Lung microvascular endothelial cell (primary cell): ENCODE measurements around the gene ZNF70. TPM values are rescaled to one million over a fixed set of nuclear protein-coding genes. Genes with fewer than 3 reads are reported as not detected.
A peak's percentile ranks its signal among the peaks of the same experiment; 100 is the strongest.

Experiments used
- DNase-seq, 2 donors: peaks; one replicate each; pipeline versions ENCODE4 v3.0.0 to v3.0.0-alpha.2; 2010; ENCODE audit warnings: low read depth in 2 of 2
- total RNA-seq: library from RNA; depleted of rRNA; stranded (reverse); fragments of >200 nt; gene quantifications from 2 replicates; pipeline ENCODE4 v1.2.1, GENCODE V29; 2014

Gene ZNF70
- total RNA-seq, 1 donor from 2014 or later = 1.8 TPM

- DNase-seq = no peak
These were observed 28.8 kb upstream of the ZNF70 start for GRCh38 chr22:23779731-23780130.

- DNase-seq = no peak
These were observed 28.2 kb upstream of the ZNF70 start for GRCh38 chr22:23779083-23779482.

GRCh38 chr22:23778577-23778900, 27.6 kb upstream of the ZNF70 start:
- no peak for DNase-seq

GRCh38 chr22:23777776-23778576, 27.1 kb upstream of the ZNF70 start:
- no peak for DNase-seq

GRCh38 chr22:23775779-23776375, 25.0 kb upstream of the ZNF70 start:
- DNase-seq = no peak

- DNase-seq = no peak
These were observed 24.1 kb upstream of the ZNF70 start for GRCh38 chr22:23774922-23775436.

GRCh38 chr22:23774114-23774921, 23.4 kb upstream of the ZNF70 start:
- DNase-seq = no peak

- no peak for DNase-seq
These were observed 22.7 kb upstream of the ZNF70 start for GRCh38 chr22:23773483-23774113.

GRCh38 chr22:23772649-23773473, 21.9 kb upstream of the ZNF70 start, which contains the start of gene MMP11:
Gene MMP11 (plus strand): TSS chr22:23772849. CDS start chr22:23772871, 22 bp downstream.
- DNase-seq = peak in 1 of 2 donors; percentile 48

- no peak for DNase-seq
These were observed 21.4 kb upstream of the ZNF70 start for GRCh38 chr22:23772315-23772648.

GRCh38 chr22:23769321-23769965, 18.5 kb upstream of the ZNF70 start:
- DNase-seq = no peak

- DNase-seq = peak; percentile 69 to 89
These were observed 17.0 kb upstream of the ZNF70 start, which contains the start of gene CHCHD10 for GRCh38 chr22:23767673-23768548. Gene CHCHD10 (minus strand): TSS chr22:23767972. CDS start chr22:23767874, 98 bp downstream.

GRCh38 chr22:23767303-23767672, 16.4 kb upstream of the ZNF70 start:
- DNase-seq = no peak

- DNase-seq = no peak
These were observed 14.3 kb upstream of the ZNF70 start for GRCh38 chr22:23764899-23765881.

GRCh38 chr22:23763954-23764353, 13.0 kb upstream of the ZNF70 start:
- no peak for DNase-seq

- DNase-seq = no peak
These were observed 12.7 kb upstream of the ZNF70 start for GRCh38 chr22:23763579-23763945.

GRCh38 chr22:23762842-23763578, 12.1 kb upstream of the ZNF70 start, which contains the start of gene C22orf15:
Gene C22orf15 (plus strand): TSS chr22:23762990. CDS start chr22:23763307, 317 bp downstream.
- peak; percentile 45 to 59 for DNase-seq
